WTC11 (cell line): ENCODE results near the gene MACF1. TPM values are rescaled to one million over a fixed set of nuclear protein-coding genes. Genes with fewer than 3 reads are reported as not detected.
"Not testable (repeated sequence)": the region's sequence is repeated elsewhere in the genome, so short reads cannot be mapped to it uniquely, and the experiment has no call there.

ENCODE experiments used
- ATAC-seq: fragments of 200-7000 bp; cut with Tn5 transposase; 2 replicates; pipeline ENCODE4 v1.10.0; 2021; ENCODE audit warnings: mild to moderate bottlenecking, moderate library complexity
- CTCF ChIA-PET: fragments of 300-600 bp; sonication (Branson Sonifier 250); formaldehyde crosslinking; loops from one replicate; lab custom pipeline; 2021; ENCODE audit warnings: antibody characterized with exemption; lab: Charles Lee
- POLR2A ChIA-PET: fragments of 350-600 bp; sonication (Branson Sonifier 250); formaldehyde crosslinking; loops from one replicate; lab custom pipeline; 2021; ENCODE audit warnings: antibody characterized with exemption; lab: Charles Lee
- DNase-seq: peaks from one replicate; pipeline ENCODE4 v3.0.0; 2021; ENCODE audit warnings: low spot score
- H3K27ac Mint-ChIP-seq: 2 replicates; pipeline ENCODE4 v1.8.0; 2021; ENCODE audit warnings: mixed read lengths
- H3K27me3 Mint-ChIP-seq: 2 replicates; pipeline ENCODE4 v1.8.0; 2021; ENCODE audit warnings: low read depth, mild to moderate bottlenecking, moderate library complexity, mixed read lengths
- H3K36me3 Mint-ChIP-seq: 2 replicates; pipeline ENCODE4 v1.8.0; 2021; ENCODE audit warnings: mixed read lengths
- H3K4me1 Mint-ChIP-seq: 2 replicates; pipeline ENCODE4 v1.8.0; 2022; ENCODE audit warnings: mixed read lengths
- H3K4me3 Mint-ChIP-seq: 2 replicates; pipeline ENCODE4 v1.8.0; 2021; ENCODE audit warnings: mild to moderate bottlenecking, moderate library complexity, mixed read lengths
- H3K9me3 Mint-ChIP-seq: 2 replicates; pipeline ENCODE4 v1.8.0; 2021; ENCODE audit warnings: mixed read lengths
- FOXJ3 ChIP-seq: sonication (generic); formaldehyde crosslinking; IDR thresholded peaks from 2 replicates; pipeline ENCODE4 v1.9.0; 2021; ENCODE audit warnings: missing genetic modification reagents, mild to moderate bottlenecking, borderline replicate concordance
- FOXP1 ChIP-seq: sonication (generic); formaldehyde crosslinking; IDR thresholded peaks from 2 replicates; pipeline ENCODE4 v1.8.0; 2022; ENCODE audit warnings: missing genetic modification reagents, mild to moderate bottlenecking, moderate library complexity, borderline replicate concordance
- GABPB1 ChIP-seq: sonication (generic); formaldehyde crosslinking; IDR thresholded peaks from 2 replicates; pipeline ENCODE4 v1.8.1; 2023; ENCODE audit warnings: mild to moderate bottlenecking, missing genetic modification reagents
- RELA ChIP-seq: sonication (generic); formaldehyde crosslinking; IDR thresholded peaks from 2 replicates; pipeline ENCODE4 v1.8.1; 2022; ENCODE audit warnings: missing genetic modification reagents, mild to moderate bottlenecking, borderline replicate concordance
- SMAD3 ChIP-seq: sonication (generic); formaldehyde crosslinking; IDR thresholded peaks from 2 replicates; pipeline ENCODE4 v1.8.0; 2022; ENCODE audit warnings: missing genetic modification reagents, mild to moderate bottlenecking, borderline replicate concordance
- TEAD1 ChIP-seq: sonication (generic); formaldehyde crosslinking; IDR thresholded peaks from 2 replicates; pipeline ENCODE4 v1.8.0; 2022; ENCODE audit warnings: mild to moderate bottlenecking, missing genetic modification reagents
- TP53 ChIP-seq: sonication (generic); formaldehyde crosslinking; IDR thresholded peaks from 2 replicates; pipeline ENCODE4 v1.8.1; 2023; ENCODE audit warnings: mild to moderate bottlenecking, missing genetic modification reagents
- ZBTB21 ChIP-seq: sonication (generic); formaldehyde crosslinking; IDR thresholded peaks from 2 replicates; pipeline ENCODE4 v1.8.1; 2023; ENCODE audit warnings: mild to moderate bottlenecking, missing genetic modification reagents, borderline replicate concordance
- ZNF263 ChIP-seq: sonication (generic); formaldehyde crosslinking; IDR thresholded peaks from 2 replicates; pipeline ENCODE4 v1.8.1; 2022; ENCODE audit warnings: low read depth, mild to moderate bottlenecking, moderate library complexity, missing genetic modification reagents
- total RNA-seq: library from RNA; stranded (reverse); gene quantifications from 3 replicates; pipeline ENCODE4 v1.2.3, GENCODE V29; 2021
- TF ChIP-seq, protein P1 (sequence below): sonication (generic); formaldehyde crosslinking; IDR thresholded peaks from 2 replicates; pipeline ENCODE4 v1.8.1; 2022; ENCODE audit warnings: missing genetic modification reagents, borderline replicate concordance
- TF ChIP-seq, protein P2 (sequence below): sonication (generic); formaldehyde crosslinking; IDR thresholded peaks from 2 replicates; pipeline ENCODE4 v1.8.1; 2022; ENCODE audit warnings: mild to moderate bottlenecking, moderate library complexity, missing genetic modification reagents
- TF ChIP-seq, protein P3 (sequence below): fragments of 250-450 bp; sonication (Bioruptor Pico); IDR thresholded peaks from 2 replicates; pipeline ENCODE4 v1.9.0; 2021; ENCODE audit warnings: mild to moderate bottlenecking
- TF ChIP-seq, protein P4 (sequence below): sonication (generic); formaldehyde crosslinking; conservative IDR thresholded peaks from 2 replicates; pipeline ENCODE4 v1.8.1; 2022; ENCODE audit warnings: mild to moderate bottlenecking, missing genetic modification reagents
- TF ChIP-seq, protein P5 (sequence below): sonication (generic); formaldehyde crosslinking; IDR thresholded peaks from 2 replicates; pipeline ENCODE4 v1.8.0; 2022; ENCODE audit warnings: mild to moderate bottlenecking, missing genetic modification reagents
- TF ChIP-seq, protein P6 (sequence below): sonication (generic); formaldehyde crosslinking; IDR thresholded peaks from 2 replicates; pipeline ENCODE4 v1.8.0; 2023; ENCODE audit warnings: missing genetic modification reagents

The MACF1 gene
- total RNA-seq, 1 experiment from 2014 or later = 327 TPM

DNA sequence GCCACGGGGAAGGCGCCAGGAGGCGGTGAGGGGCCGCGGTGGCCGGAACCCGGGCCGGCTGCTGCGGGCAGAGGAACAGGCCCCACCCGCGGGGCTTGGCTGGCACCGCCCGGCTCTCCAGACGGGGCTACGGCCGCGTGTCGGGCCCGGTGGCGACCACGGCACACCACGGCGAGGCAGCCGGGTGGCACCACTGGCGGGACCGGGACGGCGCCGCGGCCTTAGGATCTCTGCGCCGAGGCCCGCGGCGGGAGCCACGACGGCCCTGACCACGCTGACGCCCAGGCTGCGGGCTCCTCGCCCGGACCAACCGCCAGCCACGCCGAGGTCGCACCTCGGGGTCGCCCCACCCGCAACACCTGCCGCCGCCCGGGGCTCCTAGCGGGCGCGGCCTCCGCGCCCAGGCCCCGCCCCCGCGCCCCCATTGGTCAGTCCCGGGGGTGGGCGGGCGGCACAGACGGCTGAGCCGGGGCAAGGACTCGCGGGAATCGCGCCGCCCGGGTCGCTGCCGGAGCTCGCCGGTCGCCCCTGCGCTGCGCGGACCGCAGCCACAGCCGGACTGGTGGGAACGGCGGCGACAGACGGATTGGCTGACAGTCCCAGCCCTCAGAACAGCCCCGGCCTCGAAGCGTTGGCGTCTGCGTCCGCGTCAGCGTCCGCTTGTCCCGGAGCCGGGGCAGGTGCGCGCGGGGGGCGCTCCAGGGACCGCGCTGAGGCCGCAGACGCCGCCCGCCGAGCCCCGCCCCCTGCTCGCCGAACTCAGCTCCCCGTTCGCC, 286.8 kb downstream of the MACF1 start, which contains the start of gene BMP8A (continued):
- TF ChIP-seq, protein P1, sequence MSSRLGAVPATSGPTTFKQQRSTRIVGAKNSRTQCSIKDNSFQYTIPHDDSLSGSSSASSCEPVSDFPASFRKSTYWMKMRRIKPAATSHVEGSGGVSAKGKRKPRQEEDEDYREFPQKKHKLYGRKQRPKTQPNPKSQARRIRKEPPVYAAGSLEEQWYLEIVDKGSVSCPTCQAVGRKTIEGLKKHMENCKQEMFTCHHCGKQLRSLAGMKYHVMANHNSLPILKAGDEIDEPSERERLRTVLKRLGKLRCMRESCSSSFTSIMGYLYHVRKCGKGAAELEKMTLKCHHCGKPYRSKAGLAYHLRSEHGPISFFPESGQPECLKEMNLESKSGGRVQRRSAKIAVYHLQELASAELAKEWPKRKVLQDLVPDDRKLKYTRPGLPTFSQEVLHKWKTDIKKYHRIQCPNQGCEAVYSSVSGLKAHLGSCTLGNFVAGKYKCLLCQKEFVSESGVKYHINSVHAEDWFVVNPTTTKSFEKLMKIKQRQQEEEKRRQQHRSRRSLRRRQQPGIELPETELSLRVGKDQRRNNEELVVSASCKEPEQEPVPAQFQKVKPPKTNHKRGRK (CRISPR knock-in tag) = no peak
- TF ChIP-seq, protein P2, sequence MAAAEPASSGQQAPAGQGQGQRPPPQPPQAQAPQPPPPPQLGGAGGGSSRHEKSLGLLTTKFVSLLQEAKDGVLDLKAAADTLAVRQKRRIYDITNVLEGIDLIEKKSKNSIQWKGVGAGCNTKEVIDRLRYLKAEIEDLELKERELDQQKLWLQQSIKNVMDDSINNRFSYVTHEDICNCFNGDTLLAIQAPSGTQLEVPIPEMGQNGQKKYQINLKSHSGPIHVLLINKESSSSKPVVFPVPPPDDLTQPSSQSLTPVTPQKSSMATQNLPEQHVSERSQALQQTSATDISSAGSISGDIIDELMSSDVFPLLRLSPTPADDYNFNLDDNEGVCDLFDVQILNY = no peak
- TF ChIP-seq SMAD3 = 0 out of 2 replicates have a peak, but pooled peaks have one; percentile 23
- TF ChIP-seq ZBTB21 (CRISPR knock-in tag) = no peak
- no peak for TF ChIP-seq ZNF263 (CRISPR knock-in tag)
- TF ChIP-seq, protein P3, sequence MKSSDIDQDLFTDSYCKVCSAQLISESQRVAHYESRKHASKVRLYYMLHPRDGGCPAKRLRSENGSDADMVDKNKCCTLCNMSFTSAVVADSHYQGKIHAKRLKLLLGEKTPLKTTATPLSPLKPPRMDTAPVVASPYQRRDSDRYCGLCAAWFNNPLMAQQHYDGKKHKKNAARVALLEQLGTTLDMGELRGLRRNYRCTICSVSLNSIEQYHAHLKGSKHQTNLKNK (CRISPR knock-in tag) = no peak
- TF ChIP-seq RELA (CRISPR knock-in tag) = no peak
- TF ChIP-seq TEAD1 (CRISPR knock-in tag) = 0 out of 2 replicates have a peak, but pooled peaks have one; percentile 23
- TF ChIP-seq, all 79 proteins: peak for 12

DNA sequence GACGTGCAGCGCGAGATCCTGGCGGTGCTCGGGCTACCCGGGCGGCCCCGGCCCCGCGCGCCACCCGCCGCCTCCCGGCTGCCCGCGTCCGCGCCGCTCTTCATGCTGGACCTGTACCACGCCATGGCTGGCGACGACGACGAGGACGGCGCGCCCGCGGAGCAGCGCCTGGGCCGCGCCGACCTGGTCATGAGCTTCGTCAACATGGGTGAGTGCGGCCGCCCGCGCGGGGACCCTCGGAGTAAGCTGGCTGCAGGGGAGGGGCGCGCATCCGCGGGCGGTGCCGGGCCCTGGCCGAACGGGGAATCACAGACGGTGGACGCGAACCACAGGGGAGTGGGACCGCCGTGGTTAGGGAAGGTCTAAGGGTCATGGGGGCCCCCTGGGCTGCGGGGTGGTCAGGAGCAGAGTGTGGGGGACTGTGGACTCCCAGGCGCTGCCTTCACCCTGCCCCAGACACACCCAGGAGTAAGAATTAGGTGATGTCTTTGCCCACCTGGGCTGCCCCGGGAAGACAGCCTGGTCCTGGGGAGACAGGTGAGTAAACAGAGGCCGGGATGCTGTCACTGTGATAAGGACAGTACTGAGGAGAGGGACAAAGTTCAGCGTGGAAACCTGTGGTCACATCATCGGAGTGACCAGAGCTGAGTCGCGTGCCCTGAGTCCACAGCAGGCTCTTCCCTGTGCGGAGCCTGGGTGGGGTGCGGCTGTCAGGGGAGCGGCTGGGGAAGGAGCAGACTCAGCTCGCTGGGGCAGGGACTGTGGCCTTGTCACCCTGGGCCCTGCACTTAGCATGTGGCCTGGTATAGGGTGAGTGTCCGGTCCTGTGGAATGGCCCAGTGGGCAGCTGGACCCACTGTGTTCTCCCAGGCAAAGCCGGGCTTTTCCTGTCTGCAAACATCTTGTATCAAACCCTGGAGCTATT, 287.9 kb downstream of the MACF1 start:
- peak; percentile 5 for ATAC-seq
- peaks cover 13% of the 10 kb centered on the region for H3K4me1 Mint-ChIP-seq
- H3K9me3 Mint-ChIP-seq, DNase-seq, H3K27ac Mint-ChIP-seq, H3K36me3 Mint-ChIP-seq: not testable (repeated sequence)
- ChIA-PET CTCF (interaction anchor here (0.6 to 6.1 kb wide), 6 partner anchors 13 to 394 kb away, joined by 3 to 38 read pairs (median 4); no protein-coding TSS in a partner anchor), POLR2A (interaction anchor here (1.6 kb wide), 1 partner anchor 36 kb away, joined by 4 read pairs; no protein-coding TSS in a partner anchor)
- 0 out of 2 replicates have a peak, but pooled peaks have one; percentile 11 for TF ChIP-seq TP53 (CRISPR knock-in tag)
- peak overlapping the region; percentile 57 for H3K4me3 Mint-ChIP-seq
- H3K27me3 Mint-ChIP-seq = peaks cover 55% of the 10 kb centered on the region

DNA sequence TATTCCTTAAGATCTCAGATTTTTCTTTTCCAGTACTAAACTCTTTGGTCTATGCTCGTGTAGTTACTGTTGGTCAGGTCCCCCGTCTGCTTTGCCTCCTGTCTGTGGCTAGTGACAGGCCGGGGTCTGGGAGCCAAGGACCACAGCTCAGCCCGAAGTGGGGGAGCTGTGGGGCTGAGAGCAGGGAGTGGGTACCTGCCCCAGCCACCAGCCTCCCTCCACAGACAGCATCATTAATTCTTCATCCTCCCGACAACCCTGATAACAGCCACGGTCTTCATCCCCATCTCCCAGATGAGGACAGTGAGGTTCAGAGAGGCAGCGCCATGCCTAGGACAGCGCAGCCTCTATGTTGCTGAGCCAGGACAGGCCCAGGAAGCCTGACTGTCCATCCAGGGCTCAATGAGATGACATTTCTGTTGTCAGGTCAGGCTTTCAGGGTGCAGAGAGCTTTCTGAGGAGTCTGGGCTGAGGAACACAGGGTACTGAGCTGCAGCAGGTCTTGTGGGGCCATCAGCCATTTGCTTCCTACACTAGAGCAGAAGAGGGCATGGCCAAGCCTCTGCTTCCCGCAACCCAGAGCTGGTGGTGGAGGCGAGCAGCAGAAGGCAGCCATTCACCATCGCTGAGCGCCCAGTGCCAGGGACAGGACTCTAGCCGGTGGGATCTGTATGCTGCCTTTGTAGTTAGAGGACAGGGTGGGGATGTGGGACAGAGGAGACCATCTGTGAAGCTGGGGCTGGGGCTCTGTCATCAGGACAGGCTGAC, 288.7 kb downstream of the MACF1 start:
- POLR2A ChIA-PET, H3K27ac Mint-ChIP-seq, H3K9me3 Mint-ChIP-seq, DNase-seq, ATAC-seq, H3K36me3 Mint-ChIP-seq: not testable (repeated sequence)
- Mint-ChIP-seq H3K4me3 (peak overlapping the region; percentile 57), H3K4me1 (peaks cover 16% of the 10 kb centered on the region), H3K27me3 (peaks cover 54% of the 10 kb centered on the region)
- CTCF ChIA-PET = interaction anchor here (1.0 kb wide), 1 partner anchor 46 kb away, joined by 4 read pairs; no protein-coding TSS in a partner anchor

DNA sequence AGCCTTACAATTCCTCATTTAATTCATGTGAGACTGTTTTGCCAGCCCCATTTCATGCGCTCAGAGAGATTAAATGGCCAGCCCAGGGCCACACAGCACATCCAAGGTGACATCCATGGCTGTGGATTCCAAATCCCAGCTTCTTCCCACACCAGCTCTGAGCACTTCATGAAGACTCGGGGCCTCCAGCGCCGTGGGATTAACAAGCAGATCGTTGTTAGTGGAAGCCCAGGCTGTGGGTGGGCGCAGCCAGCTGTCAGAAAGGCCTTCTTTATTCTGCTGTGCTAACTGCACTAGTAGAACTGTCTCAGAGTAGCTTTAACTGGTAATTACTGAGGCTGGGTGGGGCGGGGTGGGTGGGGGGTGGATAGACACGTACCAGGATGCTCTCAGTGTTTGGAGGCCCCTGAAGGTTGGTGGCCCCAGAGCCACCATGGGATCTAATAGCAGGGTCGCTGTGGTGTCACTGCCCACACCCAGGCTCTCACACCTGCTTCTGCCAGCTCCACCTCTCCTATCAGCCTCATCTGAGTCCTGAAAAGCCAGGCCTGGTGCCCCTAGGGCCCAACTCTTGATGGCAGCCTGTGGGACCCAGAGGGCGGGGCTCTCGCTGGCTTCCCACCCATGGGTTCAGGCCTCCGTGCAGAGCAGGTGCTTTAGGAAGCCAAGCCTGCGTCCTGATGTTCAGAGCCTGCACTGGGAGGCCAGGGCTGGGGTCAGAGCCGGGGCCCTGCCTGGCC, 290.3 kb downstream of the MACF1 start:
- CTCF ChIA-PET = no interaction called here
- H3K36me3 Mint-ChIP-seq = no peaks in the 10 kb centered on the region
- no peak for ATAC-seq
- TF ChIP-seq, protein P4, sequence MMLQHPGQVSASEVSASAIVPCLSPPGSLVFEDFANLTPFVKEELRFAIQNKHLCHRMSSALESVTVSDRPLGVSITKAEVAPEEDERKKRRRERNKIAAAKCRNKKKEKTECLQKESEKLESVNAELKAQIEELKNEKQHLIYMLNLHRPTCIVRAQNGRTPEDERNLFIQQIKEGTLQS (CRISPR knock-in tag) = no peak
- TF ChIP-seq, protein P5, sequence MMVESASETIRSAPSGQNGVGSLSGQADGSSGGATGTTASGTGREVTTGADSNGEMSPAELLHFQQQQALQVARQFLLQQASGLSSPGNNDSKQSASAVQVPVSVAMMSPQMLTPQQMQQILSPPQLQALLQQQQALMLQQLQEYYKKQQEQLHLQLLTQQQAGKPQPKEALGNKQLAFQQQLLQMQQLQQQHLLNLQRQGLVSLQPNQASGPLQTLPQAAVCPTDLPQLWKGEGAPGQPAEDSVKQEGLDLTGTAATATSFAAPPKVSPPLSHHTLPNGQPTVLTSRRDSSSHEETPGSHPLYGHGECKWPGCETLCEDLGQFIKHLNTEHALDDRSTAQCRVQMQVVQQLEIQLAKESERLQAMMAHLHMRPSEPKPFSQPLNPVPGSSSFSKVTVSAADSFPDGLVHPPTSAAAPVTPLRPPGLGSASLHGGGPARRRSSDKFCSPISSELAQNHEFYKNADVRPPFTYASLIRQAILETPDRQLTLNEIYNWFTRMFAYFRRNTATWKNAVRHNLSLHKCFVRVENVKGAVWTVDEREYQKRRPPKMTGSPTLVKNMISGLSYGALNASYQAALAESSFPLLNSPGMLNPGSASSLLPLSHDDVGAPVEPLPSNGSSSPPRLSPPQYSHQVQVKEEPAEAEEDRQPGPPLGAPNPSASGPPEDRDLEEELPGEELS (CRISPR knock-in tag) = no peak
- no peak for TF ChIP-seq GABPB1 (CRISPR knock-in tag)
- TF ChIP-seq, protein P6, sequence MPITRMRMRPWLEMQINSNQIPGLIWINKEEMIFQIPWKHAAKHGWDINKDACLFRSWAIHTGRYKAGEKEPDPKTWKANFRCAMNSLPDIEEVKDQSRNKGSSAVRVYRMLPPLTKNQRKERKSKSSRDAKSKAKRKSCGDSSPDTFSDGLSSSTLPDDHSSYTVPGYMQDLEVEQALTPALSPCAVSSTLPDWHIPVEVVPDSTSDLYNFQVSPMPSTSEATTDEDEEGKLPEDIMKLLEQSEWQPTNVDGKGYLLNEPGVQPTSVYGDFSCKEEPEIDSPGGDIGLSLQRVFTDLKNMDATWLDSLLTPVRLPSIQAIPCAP (CRISPR knock-in tag) = no peak
- no peak for TF ChIP-seq FOXJ3
- TF ChIP-seq FOXP1 = no peak

More for the DNA sequence above, 290.3 kb downstream of the MACF1 start:
- no peak for DNase-seq
- Mint-ChIP-seq H3K4me3 (no peak overlapping the region), H3K27ac (no peak overlapping the region), H3K9me3 (no peaks in the 10 kb centered on the region), H3K4me1 (peaks cover 16% of the 10 kb centered on the region), H3K27me3 (peaks cover 42% of the 10 kb centered on the region)
- POLR2A ChIA-PET = no interaction called here
